Activated CD4-positive, CD25-positive, alpha-beta regulatory T cell treated with anti-CD3 and anti-CD28 coated beads, Interleukin-2, amount 50 U/mL, for 24 hours (primary cell): ENCODE measurements around the gene SMIM1.

Experiments used
- ATAC-seq, 2 donors: fragments of 150-1000 bp; cut with Tn5 transposase; one replicate each; pipeline ENCODE4 v1.10.0; 2021; ENCODE audit warnings: mild to moderate bottlenecking in 1 of 2, moderate library complexity in 1 of 2

SMIM1 gene

GRCh38 chr1:3822421-3822820, 49.9 kb downstream of the SMIM1 start:
- ATAC-seq = no peak

- ATAC-seq = no peak
These were observed 52.1 kb downstream of the SMIM1 start for GRCh38 chr1:3824650-3825049.

- no peak for ATAC-seq
These were observed 52.8 kb downstream of the SMIM1 start for GRCh38 chr1:3825356-3825755.
